HepG2 (cell line): ENCODE results near the gene RAB17. TPM values are rescaled to one million over a fixed set of nuclear protein-coding genes. Genes with fewer than 3 reads are reported as not detected.
A peak's percentile ranks its signal among the peaks of the same experiment; 100 is the strongest.

Source experiments
- ATAC-seq: fragments of 200-7000 bp; cut with Tn5 transposase; 3 replicates; pipeline ENCODE4 v1.9.1; 2020; ENCODE audit warnings: mild to moderate bottlenecking, moderate library complexity
- BruUV-seq: library from RNA; stranded (reverse); fragments of 400-500 nt; replicated peaks from 2 replicates; lab custom pipeline; 2021; lab: Mats Ljungman, UMichigan
- CTCF ChIA-PET: fragments of 300-600 bp; formaldehyde crosslinking; extraction: SDS; loops from one replicate; lab custom pipeline; 2021; ENCODE audit warnings: low total read pairs, inconsistent platforms, low intra/inter-chr PET ratio; lab: Yijun Ruan, JAX
- POLR2A ChIA-PET: fragments of 350-600 bp; sonication (Branson Sonifier 250); formaldehyde crosslinking; loops from one replicate; lab custom pipeline; 2020; ENCODE audit warnings: antibody characterized with exemption, inconsistent platforms; lab: Yijun Ruan, JAX
- DNase-seq: peaks from one replicate; pipeline ENCODE4 v3.0.0-alpha.2; 2015; ENCODE audit warnings: low spot score
- FAIRE-seq: peaks from 3 replicates; lab custom pipeline; 2011; peaks lifted over from hg19 to GRCh38; lab: Jason Lieb, UNC
- H2AFZ ChIP-seq: one replicate; pipeline ENCODE4 v1.6.1; 2011; ENCODE audit warnings: low read length, inconsistent platforms
- H3K27ac ChIP-seq: fragments of 300-600 bp; 3 replicates; pipeline ENCODE4 v1.8.0; 2011; ENCODE audit warnings: mixed run types, mild to moderate bottlenecking, mixed read lengths, low read length, inconsistent platforms; ENCODE audit not compliant: insufficient read depth; ENCODE audit errors: extremely low read length
- H3K27me3 ChIP-seq, 2 experiments: fragments of 200-600 bp in 1 of 2; 2 replicates in 1 of 2; 3 replicates in 1 of 2; pipeline versions ENCODE4 v1.6.0 to v1.8.0; 2011; ENCODE audit warnings: low read length in 2 of 2, mild to moderate bottlenecking in 2 of 2, moderate library complexity in 2 of 2, inconsistent platforms in 1 of 2; ENCODE audit not compliant: insufficient read depth in 2 of 2, control insufficient read depth in 1 of 2
- H3K36me3 ChIP-seq, 2 experiments: fragments of 200-600 bp in 1 of 2; replicated peaks in 1 of 2; 2 replicates in 1 of 2; 3 replicates in 1 of 2; pipeline versions ENCODE4 v1.5.1 to v1.8.0; 2011; ENCODE audit warnings: low read length in 2 of 2, inconsistent platforms in 1 of 2; ENCODE audit not compliant: insufficient read depth in 2 of 2, control insufficient read depth in 1 of 2
- H3K4me1 ChIP-seq: 2 replicates; pipeline ENCODE4 v1.5.1; 2012; ENCODE audit warnings: low read length, inconsistent platforms; ENCODE audit not compliant: insufficient read depth
- H3K4me2 ChIP-seq: 2 replicates; pipeline ENCODE4 v1.6.0; 2011; ENCODE audit warnings: low read depth, low read length, inconsistent platforms
- H3K4me3 ChIP-seq, 3 experiments: fragments of 200-600 bp in 1 of 3; sonication (generic), shearing (Covaris generic) in 1 of 3; replicated peaks in 1 of 3; 2 replicates each; pipeline ENCODE4 v1.5.1; 2011 to 2016; ENCODE audit warnings: low read length in 3 of 3, inconsistent platforms in 2 of 3, low read depth in 2 of 3, mild to moderate bottlenecking in 2 of 3, control low read depth in 1 of 3, mixed read lengths in 1 of 3; ENCODE audit not compliant: insufficient read depth in 1 of 3
- H3K79me2 ChIP-seq: one replicate; pipeline ENCODE4 v1.6.1; 2011; ENCODE audit warnings: low read length, inconsistent platforms; ENCODE audit not compliant: insufficient read depth
- H3K9ac ChIP-seq: 2 replicates; pipeline ENCODE4 v1.6.0; 2011; ENCODE audit warnings: mild to moderate bottlenecking, low read depth, low read length, inconsistent platforms; ENCODE audit not compliant: insufficient read depth
- H3K9me3 ChIP-seq: 2 replicates; pipeline ENCODE4 v1.5.1; 2012; ENCODE audit warnings: mild to moderate bottlenecking, low read length
- H4K20me1 ChIP-seq: 2 replicates; pipeline ENCODE4 v1.6.0; 2011; ENCODE audit warnings: inconsistent platforms, mild to moderate bottlenecking, low read length, moderate library complexity; ENCODE audit not compliant: insufficient read depth
- ADNP ChIP-seq: sonication (generic); formaldehyde crosslinking; IDR thresholded peaks from 2 replicates; pipeline ENCODE4 v1.4.0; 2020; ENCODE audit warnings: missing genetic modification reagents
- ARID5B ChIP-seq: IDR thresholded peaks from 2 replicates; pipeline ENCODE4 v1.4.0; 2020; ENCODE audit warnings: mild to moderate bottlenecking, missing genetic modification reagents
- ATF1 ChIP-seq: IDR thresholded peaks from 2 replicates; pipeline ENCODE4 v1.6.1; 2016; ENCODE audit warnings: mild to moderate bottlenecking, control low read depth
- BCL6 ChIP-seq: IDR thresholded peaks from 2 replicates; pipeline ENCODE4 v1.6.1; 2016; ENCODE audit warnings: missing genetic modification reagents, missing compliant biosample characterization
- ELF1 ChIP-seq: sonication (generic); formaldehyde crosslinking; IDR thresholded peaks from 2 replicates; pipeline ENCODE4 v1.4.0; 2020; ENCODE audit warnings: missing genetic modification reagents
- ESRRA ChIP-seq: sonication (generic); formaldehyde crosslinking; IDR thresholded peaks from 2 replicates; pipeline ENCODE4 v1.5.1; 2020; ENCODE audit warnings: mild to moderate bottlenecking, low read depth, missing genetic modification reagents
- GATAD1 ChIP-seq: IDR thresholded peaks from 2 replicates; pipeline ENCODE4 v1.6.1; 2016; ENCODE audit warnings: missing genetic modification reagents, missing compliant biosample characterization
- MED1 ChIP-seq: sonication (generic); formaldehyde crosslinking; IDR thresholded peaks from 2 replicates; pipeline ENCODE4 v1.4.0; 2020; ENCODE audit warnings: missing genetic modification reagents
- MYNN ChIP-seq: sonication (generic); formaldehyde crosslinking; IDR thresholded peaks from 2 replicates; pipeline ENCODE4 v1.4.0; 2020; ENCODE audit warnings: mild to moderate bottlenecking, low read depth, missing genetic modification reagents
- POLR2AphosphoS5 ChIP-seq: IDR thresholded peaks from 2 replicates; pipeline ENCODE4 v1.6.1; 2012; ENCODE audit warnings: low read depth, low read length
- RAD21 ChIP-seq: fragments of 450-650 bp; formaldehyde crosslinking; IDR thresholded peaks from 2 replicates; pipeline ENCODE4 v1.5.0; 2020; ENCODE audit warnings: mild to moderate bottlenecking
- RAD51 ChIP-seq: fragments of 450-650 bp; IDR thresholded peaks from 2 replicates; pipeline ENCODE4 v1.6.1; 2016; ENCODE audit warnings: borderline replicate concordance
- TOPORS ChIP-seq: sonication (generic); formaldehyde crosslinking; IDR thresholded peaks from 2 replicates; pipeline ENCODE4 v1.8.0; 2023; ENCODE audit warnings: mild to moderate bottlenecking, missing genetic modification reagents
- ZFX ChIP-seq: sonication (generic); formaldehyde crosslinking; IDR thresholded peaks from 2 replicates; pipeline ENCODE4 v1.4.0; 2020; ENCODE audit warnings: mild to moderate bottlenecking, low read depth, missing genetic modification reagents, moderate library complexity
- ZKSCAN8 ChIP-seq: IDR thresholded peaks from 2 replicates; pipeline ENCODE4 v1.6.1; 2016; ENCODE audit warnings: borderline replicate concordance, missing genetic modification reagents, missing compliant biosample characterization
- ZNF350 ChIP-seq: sonication (generic); formaldehyde crosslinking; IDR thresholded peaks from 2 replicates; pipeline ENCODE4 v1.4.0; 2020; ENCODE audit warnings: mild to moderate bottlenecking, low read depth, missing genetic modification reagents, borderline replicate concordance
- ZNF441 ChIP-seq: sonication (generic); formaldehyde crosslinking; IDR thresholded peaks from 2 replicates; pipeline ENCODE4 v1.7.0; 2021; ENCODE audit warnings: missing genetic modification reagents, borderline replicate concordance
- ZSCAN31 ChIP-seq: sonication (generic); formaldehyde crosslinking; IDR thresholded peaks from 2 replicates; pipeline ENCODE4 v1.5.0; 2020; ENCODE audit warnings: low read depth, mild to moderate bottlenecking, missing genetic modification reagents
- WGBS: methylation state at CpG from one replicate; pipeline ENCODE4 v1.1.6; 2017; ENCODE audit warnings: low lambda C conversion rate; 5-methylcytosine and 5-hydroxymethylcytosine counted together
- in situ Hi-C: cut with HindIII; loops from 2 replicates; pipeline ENCODE4 v1.10.0; 2017; ENCODE audit warnings: low pct_unique_long_range_greater_than_20kb; ENCODE audit not compliant: extremely low pct_ligation_motif_present
- intact Hi-C: fragments of 100-400 bp; cut with micrococcal nuclease; formaldehyde crosslinking; loops from one replicate; pipeline ENCODE4 v1.10.0; 2022; ENCODE audit not compliant: unreplicated experiment
- polyA plus RNA-seq, 8 experiments: library from polyadenylated mRNA; depleted of rRNA in 3 of 8; stranded (reverse) in 7 of 8; unstranded in 1 of 8; fragments of >200 nt; fragmentation: Illumina TruSeq in 4 of 8; extraction: Trizol in 4 of 8; gene quantifications; 2 replicates each; pipeline versions ENCODE4 v1.2.1 to v1.2.3, GENCODE V29; 2011 to 2016; ENCODE audit warnings: low read depth in 4 of 8, missing spikeins in 1 of 8, mixed read lengths in 1 of 8; ENCODE audit not compliant: insufficient read depth in 1 of 8
- total RNA-seq, 5 experiments: library from RNA; depleted of rRNA; stranded (reverse); fragments of >200 nt; fragmentation: Illumina TruSeq; extraction: Trizol; gene quantifications; 2 replicates each; pipeline ENCODE4 v1.2.3, GENCODE V29; 2016; ENCODE audit warnings: low read depth in 1 of 5
- TF ChIP-seq, protein P1 (sequence below): sonication (generic); formaldehyde crosslinking; conservative IDR thresholded peaks from 2 replicates; pipeline ENCODE4 v1.8.1; 2023; ENCODE audit warnings: missing genetic modification reagents
- TF ChIP-seq, protein P2 (sequence below): sonication (generic); formaldehyde crosslinking; IDR thresholded peaks from 2 replicates; pipeline ENCODE4 v1.4.0; 2020; ENCODE audit warnings: missing genetic modification reagents, low read depth, mild to moderate bottlenecking, borderline replicate concordance

RAB17 gene
- total and polyA plus RNA-seq, 2 of the 13 experiments (the other 11 are each of a cell fraction or from before 2014, with no cell fraction given) = 68.0 to 124 TPM

DNA sequence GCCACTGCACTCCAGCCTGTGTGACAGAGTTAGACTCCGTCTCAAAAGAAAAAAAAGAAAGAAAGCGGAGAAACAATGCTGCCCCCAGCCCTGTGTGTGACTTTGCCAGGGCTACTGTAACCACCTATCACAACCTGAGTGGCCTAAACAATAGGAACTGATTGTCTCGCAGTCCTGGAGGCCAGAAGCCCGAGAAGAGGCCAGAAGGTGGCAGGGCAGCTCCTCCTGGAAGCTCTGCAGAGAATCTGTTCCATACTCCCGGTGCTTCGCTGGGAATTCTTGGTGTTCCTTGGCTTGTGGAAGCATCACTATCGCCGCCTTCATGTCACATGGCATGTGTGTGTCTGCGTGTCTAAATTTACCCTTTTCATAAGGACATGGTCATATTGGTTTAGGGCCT lies 14.4 kb upstream of the RAB17 start:
- Histone ChIP-seq H3K27ac (no peak overlapping the region), H2AFZ (no peak overlapping the region), H4K20me1 (no peaks in the 10 kb centered on the region), H3K27me3 (peaks cover 5 to 6% of the 10 kb centered on the region in 2 experiments; a peak in 4 of 5 replicates), H3K36me3 (no peaks in the 10 kb centered on the region), H3K9ac (no peak overlapping the region), H3K9me3 (no peaks in the 10 kb centered on the region), H3K4me2 (no peak overlapping the region), H3K79me2 (no peaks in the 10 kb centered on the region), H3K4me1 (peaks cover 58% of the 10 kb centered on the region), H3K4me3 (no peak overlapping the region)
- ChIA-PET CTCF (interaction anchor here (0.8 to 2.8 kb wide), 5 partner anchors 9 to 140 kb away, joined by 3 to 22 read pairs (median 5); no protein-coding TSS in a partner anchor), POLR2A (no interaction called here)
- DNase-seq = peak; percentile 64
- intact Hi-C loops = loop anchor here (1.0 to 2.0 kb wide), 4 partner anchors 68 to 169 kb away; no protein-coding TSS in a partner anchor
- no peak for FAIRE-seq
- BruUV-seq = no TSS peak
- 42% methylated on average over 9 of the region's 9 CpGs for WGBS
- peak; percentile 55 for ATAC-seq
- in situ Hi-C loops = loop anchor here (5.0 kb wide), 1 partner anchor 137 kb away; no protein-coding TSS in a partner anchor
- TF ChIP-seq ELF1 (CRISPR knock-in tag) (no peak), ZKSCAN8 (CRISPR knock-in tag) (0 out of 2 replicates have a peak, but pooled peaks have one; percentile 28), MYNN (CRISPR knock-in tag) (no peak), ZNF350 (CRISPR knock-in tag) (no peak), ESRRA (CRISPR knock-in tag) (no peak), ARID5B (CRISPR knock-in tag) (peak; percentile 32), ZFX (CRISPR knock-in tag) (peak; percentile 59; the same call in 1 of the 2 replicates), RAD21 (CRISPR knock-in tag) (peak; percentile 83), ATF1 (CRISPR knock-in tag) (no peak), GATAD1 (CRISPR knock-in tag) (0 out of 2 replicates have a peak, but pooled peaks have one; percentile 33), MED1 (CRISPR knock-in tag) (no peak), ZSCAN31 (CRISPR knock-in tag) (0 out of 2 replicates have a peak, but pooled peaks have one; percentile 40), TOPORS (CRISPR knock-in tag) (no peak), RAD51 (no peak), ADNP (CRISPR knock-in tag) (no peak), BCL6 (peak; percentile 45; the same call in 1 of the 2 replicates), ZNF441 (CRISPR knock-in tag) (0 out of 2 replicates have a peak, but pooled peaks have one; percentile 50), POLR2AphosphoS5 (no peak)
- TF ChIP-seq, protein P1, sequence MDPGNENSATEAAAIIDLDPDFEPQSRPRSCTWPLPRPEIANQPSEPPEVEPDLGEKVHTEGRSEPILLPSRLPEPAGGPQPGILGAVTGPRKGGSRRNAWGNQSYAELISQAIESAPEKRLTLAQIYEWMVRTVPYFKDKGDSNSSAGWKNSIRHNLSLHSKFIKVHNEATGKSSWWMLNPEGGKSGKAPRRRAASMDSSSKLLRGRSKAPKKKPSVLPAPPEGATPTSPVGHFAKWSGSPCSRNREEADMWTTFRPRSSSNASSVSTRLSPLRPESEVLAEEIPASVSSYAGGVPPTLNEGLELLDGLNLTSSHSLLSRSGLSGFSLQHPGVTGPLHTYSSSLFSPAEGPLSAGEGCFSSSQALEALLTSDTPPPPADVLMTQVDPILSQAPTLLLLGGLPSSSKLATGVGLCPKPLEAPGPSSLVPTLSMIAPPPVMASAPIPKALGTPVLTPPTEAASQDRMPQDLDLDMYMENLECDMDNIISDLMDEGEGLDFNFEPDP (CRISPR knock-in tag) = no peak
- TF ChIP-seq, protein P2, sequence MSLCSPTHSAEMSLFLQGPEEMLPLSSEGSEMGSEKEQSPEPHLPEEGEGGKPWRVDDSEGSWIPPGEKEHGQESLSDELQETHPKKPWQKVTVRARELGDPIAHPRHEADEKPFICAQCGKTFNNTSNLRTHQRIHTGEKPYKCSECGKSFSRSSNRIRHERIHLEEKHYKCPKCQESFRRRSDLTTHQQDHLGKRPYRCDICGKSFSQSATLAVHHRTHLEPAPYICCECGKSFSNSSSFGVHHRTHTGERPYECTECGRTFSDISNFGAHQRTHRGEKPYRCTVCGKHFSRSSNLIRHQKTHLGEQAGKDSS (CRISPR knock-in tag) = peak; percentile 70; the same call in 1 of the 2 replicates
